Measurements from ENCODE around the gene PRKAG2. TPM values are rescaled to one million over a fixed set of nuclear protein-coding genes. Genes with fewer than 3 reads are reported as not detected.

The PRKAG2 gene
- total and polyA plus RNA-seq, 2 of the 13 experiments (the other 11 are each of a cell fraction or from before 2014, with no cell fraction given): 0.90 to 1.3 TPM

DNA sequence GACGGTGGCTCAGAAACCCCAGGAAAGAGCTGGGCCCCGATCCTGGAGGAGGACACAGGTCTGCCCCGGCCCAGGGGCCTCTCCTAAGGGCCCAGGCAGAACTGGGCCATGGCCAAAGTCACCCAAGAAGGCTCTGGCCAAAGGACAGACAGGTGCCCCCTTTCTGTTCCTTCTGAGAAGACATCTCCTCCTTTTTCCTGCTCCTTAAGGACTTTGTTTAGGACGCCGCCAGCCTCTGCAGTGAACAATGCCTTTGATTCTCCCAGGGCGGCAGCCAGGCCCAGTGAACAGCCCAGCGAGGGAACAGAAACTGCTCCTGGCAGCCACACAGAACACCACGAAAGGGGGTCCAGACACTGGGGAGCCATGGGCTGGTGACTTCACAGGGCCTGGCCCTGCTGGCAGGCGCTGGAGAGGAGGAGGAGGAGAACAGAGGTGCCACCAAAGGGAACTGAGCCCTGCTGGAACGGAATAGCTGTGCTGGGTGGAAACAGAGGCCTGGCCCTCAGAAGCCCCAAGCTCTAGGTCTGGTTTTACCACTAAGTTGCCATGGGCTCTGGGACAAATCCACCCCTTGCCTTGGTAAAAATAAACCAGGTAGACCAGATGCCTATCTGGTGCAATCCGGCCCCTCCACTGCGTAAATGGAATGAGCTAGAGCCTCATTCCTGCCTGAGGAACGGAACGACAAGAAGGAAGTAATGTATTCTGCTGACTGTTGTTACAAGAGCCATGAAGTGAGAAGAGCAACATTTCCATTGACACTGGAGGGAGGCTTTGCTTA lies 193.9 kb downstream of the PRKAG2 start:
- Histone ChIP-seq H3K9me3 (ENCODE audit: low read length) (no peaks in the 10 kb centered on the region), H3K27me3 (ENCODE audit: control insufficient read depth in 1 of 2, insufficient read depth in 2 of 2, low read length in 2 of 2) (peaks cover 0 to 19% of the 10 kb centered on the region in 2 experiments; a peak in 1 of 5 replicates), H3K79me2 (ENCODE audit: insufficient read depth, low read length) (no peaks in the 10 kb centered on the region), H3K4me3 (replicated peaks in 1 of 3; ENCODE audit: insufficient read depth in 1 of 3, low read depth in 2 of 3, low read length in 3 of 3) (no peak overlapping the region), H2AFZ (ENCODE audit: low read length) (no peak overlapping the region), H4K20me1 (ENCODE audit: insufficient read depth, low read length) (no peaks in the 10 kb centered on the region), H3K4me2 (ENCODE audit: low read depth, low read length) (no peak overlapping the region), H3K36me3 (replicated peaks in 1 of 2; ENCODE audit: control insufficient read depth in 1 of 2, insufficient read depth in 2 of 2, low read length in 2 of 2) (no peaks in the 10 kb centered on the region), H3K9ac (ENCODE audit: insufficient read depth, low read depth, low read length) (no peak overlapping the region), H3K4me1 (ENCODE audit: insufficient read depth, low read length) (peaks cover 12% of the 10 kb centered on the region), H3K27ac (ENCODE audit: extremely low read length, insufficient read depth, low read length) (no peak overlapping the region)
- ChIA-PET POLR2A (no interaction called here), CTCF (ENCODE audit: low intra/inter-chr PET ratio, low total read pairs) (no interaction called here)
- BruUV-seq (replicated peaks): no TSS peak
- TF ChIP-seq RBM22 (optimal IDR thresholded peaks at IDR 0.05; ENCODE audit: low read length) (no peak), HMG20A (CRISPR knock-in tag; IDR thresholded peaks at IDR 0.05; ENCODE audit: borderline replicate concordance) (no peak), ZNF121 (CRISPR knock-in tag; IDR thresholded peaks at IDR 0.05) (no peak), ZNF746 (CRISPR knock-in tag; IDR thresholded peaks at IDR 0.05) (no peak), ZBTB38 (CRISPR knock-in tag; IDR thresholded peaks at IDR 0.05) (no peak), SETDB1 (CRISPR knock-in tag; IDR thresholded peaks at IDR 0.05; ENCODE audit: borderline replicate concordance) (no peak), NFYB (CRISPR knock-in tag; IDR thresholded peaks at IDR 0.05) (no peak), NFE2L1 (CRISPR knock-in tag; IDR thresholded peaks at IDR 0.05; ENCODE audit: borderline replicate concordance) (no peak), AKNA (CRISPR knock-in tag; IDR thresholded peaks at IDR 0.05; ENCODE audit: borderline replicate concordance) (no peak), DNMT1 (CRISPR knock-in tag; IDR thresholded peaks at IDR 0.05) (no peak), YEATS2 (CRISPR knock-in tag; IDR thresholded peaks at IDR 0.05; ENCODE audit: borderline replicate concordance) (no peak), KDM1A (CRISPR knock-in tag; IDR thresholded peaks at IDR 0.05) (no peak), HOXA5 (CRISPR knock-in tag; IDR thresholded peaks at IDR 0.05) (no peak), KLF12 (CRISPR knock-in tag; IDR thresholded peaks at IDR 0.05; ENCODE audit: borderline replicate concordance) (no peak), ZNF24 (IDR thresholded peaks at IDR 0.05) (no peak)
- TF ChIP-seq, protein P1, sequence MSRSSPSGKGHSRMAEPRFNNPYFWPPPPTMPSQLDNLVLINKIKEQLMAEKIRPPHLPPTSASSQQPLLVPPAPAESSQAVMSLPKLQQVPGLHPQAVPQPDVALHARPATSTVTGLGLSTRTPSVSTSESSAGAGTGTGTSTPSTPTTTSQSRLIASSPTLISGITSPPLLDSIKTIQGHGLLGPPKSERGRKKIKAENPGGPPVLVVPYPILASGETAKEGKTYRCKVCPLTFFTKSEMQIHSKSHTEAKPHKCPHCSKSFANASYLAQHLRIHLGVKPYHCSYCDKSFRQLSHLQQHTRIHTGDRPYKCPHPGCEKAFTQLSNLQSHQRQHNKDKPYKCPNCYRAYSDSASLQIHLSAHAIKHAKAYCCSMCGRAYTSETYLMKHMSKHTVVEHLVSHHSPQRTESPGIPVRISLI (CRISPR knock-in tag; IDR thresholded peaks at IDR 0.05; ENCODE audit: borderline replicate concordance): no peak
- TF ChIP-seq, protein P2, sequence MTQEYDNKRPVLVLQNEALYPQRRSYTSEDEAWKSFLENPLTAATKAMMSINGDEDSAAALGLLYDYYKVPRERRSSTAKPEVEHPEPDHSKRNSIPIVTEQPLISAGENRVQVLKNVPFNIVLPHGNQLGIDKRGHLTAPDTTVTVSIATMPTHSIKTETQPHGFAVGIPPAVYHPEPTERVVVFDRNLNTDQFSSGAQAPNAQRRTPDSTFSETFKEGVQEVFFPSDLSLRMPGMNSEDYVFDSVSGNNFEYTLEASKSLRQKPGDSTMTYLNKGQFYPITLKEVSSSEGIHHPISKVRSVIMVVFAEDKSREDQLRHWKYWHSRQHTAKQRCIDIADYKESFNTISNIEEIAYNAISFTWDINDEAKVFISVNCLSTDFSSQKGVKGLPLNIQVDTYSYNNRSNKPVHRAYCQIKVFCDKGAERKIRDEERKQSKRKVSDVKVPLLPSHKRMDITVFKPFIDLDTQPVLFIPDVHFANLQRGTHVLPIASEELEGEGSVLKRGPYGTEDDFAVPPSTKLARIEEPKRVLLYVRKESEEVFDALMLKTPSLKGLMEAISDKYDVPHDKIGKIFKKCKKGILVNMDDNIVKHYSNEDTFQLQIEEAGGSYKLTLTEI (CRISPR knock-in tag; conservative IDR thresholded peaks at IDR 0.05): no peak
- intact Hi-C loops (cut with micrococcal nuclease; ENCODE audit: unreplicated experiment): no loop called here
- DNase-seq (ENCODE audit: low spot score) (no peak), FAIRE-seq (no peak), ATAC-seq (no peak)
- 54% methylated on average over 11 of the region's 14 CpGs for WGBS (ENCODE audit: low lambda C conversion rate)
- in situ Hi-C loops (cut with HindIII; ENCODE audit: extremely low pct_ligation_motif_present, low pct_unique_long_range_greater_than_20kb): no loop called here
